ENCODE results near the gene LIMCH1. TPM values are rescaled to one million over a fixed set of nuclear protein-coding genes. Genes with fewer than 3 reads are reported as not detected.

The LIMCH1 gene
- total RNA-seq, 1 experiment from 2014 or later = 25.9 TPM

Other genes starting within 250 kb of the LIMCH1 start
- not detected in 2 replicates for gene PHOX2B, start 210.6 kb downstream of the LIMCH1 start, total RNA-seq (2014; rRNA removed; shearing (Covaris generic))